ENCODE measurements around the gene SRD5A3.
"Not testable (repeated sequence)": the region's sequence is repeated elsewhere in the genome, so short reads cannot be mapped to it uniquely, and the experiment has no call there.

The SRD5A3 gene

DNA sequence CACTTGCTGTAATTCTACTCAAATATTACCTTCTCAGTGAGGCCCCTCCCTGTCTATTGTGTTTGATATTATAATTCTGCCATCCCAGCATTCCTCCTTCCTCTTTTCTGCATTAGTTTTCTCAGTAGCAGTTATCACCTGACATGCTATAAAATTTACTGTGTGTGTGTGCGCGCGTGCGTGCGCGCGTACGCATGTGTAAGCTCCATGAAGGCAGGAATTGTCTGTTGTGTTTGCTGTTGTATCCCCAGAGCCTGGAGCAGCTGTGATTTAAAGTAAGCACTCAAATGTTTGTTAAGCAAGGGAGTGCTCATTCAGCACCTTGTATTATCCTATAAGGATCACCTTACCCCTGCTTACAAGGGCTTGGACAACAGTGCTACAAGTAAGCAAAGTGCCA lies 8.6 kb downstream of the SRD5A3 start:
- H3K4me3 Mint-ChIP-seq, result no peak overlapping the region
- no peak overlapping the region for H3K27ac Mint-ChIP-seq
- peaks cover 10% of the 10 kb centered on the region for H3K36me3 Mint-ChIP-seq (ENCODE audit: low read depth)
- DNase-seq (ENCODE audit: low spot score), result no peak
- no peaks in the 10 kb centered on the region for H3K27me3 Mint-ChIP-seq (ENCODE audit: low read depth)
- H3K4me1 Mint-ChIP-seq (ENCODE audit: low read depth), result peaks cover 11% of the 10 kb centered on the region
- no peaks in the 10 kb centered on the region for H3K9me3 Mint-ChIP-seq

DNA sequence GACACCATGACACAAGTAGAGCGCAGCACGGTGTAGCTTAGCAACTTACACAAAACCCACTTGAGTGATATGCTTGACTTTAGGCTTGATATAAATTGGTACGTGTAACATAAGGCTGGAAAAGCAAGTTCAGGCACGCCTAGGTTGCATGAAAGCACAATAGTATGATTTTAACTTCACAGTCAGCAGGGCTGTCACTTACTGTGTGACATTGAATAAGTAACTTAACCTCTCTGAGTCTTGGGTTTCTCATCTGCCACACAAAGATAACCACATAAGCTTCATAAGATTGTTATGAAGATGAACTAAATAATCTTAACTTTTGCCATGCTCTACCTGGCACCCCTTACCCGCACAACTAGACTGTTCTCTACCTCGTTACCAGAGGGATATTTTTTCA lies 9.5 kb downstream of the SRD5A3 start:
- peaks cover 10% of the 10 kb centered on the region for H3K36me3 Mint-ChIP-seq (ENCODE audit: low read depth)
- no peak overlapping the region for H3K27ac Mint-ChIP-seq

DNA sequence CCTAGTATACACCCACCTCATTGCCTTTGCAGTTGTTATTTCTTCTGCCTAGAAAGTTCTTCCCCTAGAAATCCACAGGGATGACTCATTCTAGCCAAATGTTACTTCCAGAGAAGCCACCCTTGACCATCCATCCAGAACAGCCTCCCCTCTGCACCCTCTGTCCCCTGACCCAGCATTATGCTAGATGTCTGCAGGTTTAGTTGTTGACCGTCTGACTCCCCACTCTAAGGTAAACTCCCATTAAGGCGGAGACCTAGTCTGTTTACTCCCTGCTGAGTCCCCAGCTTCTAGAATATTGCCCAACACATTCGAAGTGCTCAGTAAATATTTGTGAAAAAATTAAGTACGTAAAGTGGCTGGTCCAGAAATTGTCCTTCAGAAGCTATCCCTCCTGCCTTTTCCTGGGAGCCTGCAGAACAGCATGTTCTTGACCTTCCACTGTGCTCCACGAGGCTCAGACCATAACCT lies 11.0 kb downstream of the SRD5A3 start:
- Mint-ChIP-seq H3K36me3 (ENCODE audit: low read depth) (peaks cover 6% of the 10 kb centered on the region), H3K9me3 (no peaks in the 10 kb centered on the region), H3K4me3 (no peak overlapping the region), H3K27ac (no peak overlapping the region), H3K4me1 (ENCODE audit: low read depth) (peaks cover 11% of the 10 kb centered on the region), H3K27me3 (ENCODE audit: low read depth) (no peaks in the 10 kb centered on the region)
- DNase-seq (ENCODE audit: low spot score), result no peak

More for the DNA sequence above, 9.5 kb downstream of the SRD5A3 start:
- no peak for DNase-seq (ENCODE audit: low spot score)
- H3K4me1 Mint-ChIP-seq (ENCODE audit: low read depth), result peaks cover 11% of the 10 kb centered on the region
- H3K9me3 Mint-ChIP-seq, result no peaks in the 10 kb centered on the region
- no peak overlapping the region for H3K4me3 Mint-ChIP-seq
- H3K27me3 Mint-ChIP-seq (ENCODE audit: low read depth), result no peaks in the 10 kb centered on the region

DNA sequence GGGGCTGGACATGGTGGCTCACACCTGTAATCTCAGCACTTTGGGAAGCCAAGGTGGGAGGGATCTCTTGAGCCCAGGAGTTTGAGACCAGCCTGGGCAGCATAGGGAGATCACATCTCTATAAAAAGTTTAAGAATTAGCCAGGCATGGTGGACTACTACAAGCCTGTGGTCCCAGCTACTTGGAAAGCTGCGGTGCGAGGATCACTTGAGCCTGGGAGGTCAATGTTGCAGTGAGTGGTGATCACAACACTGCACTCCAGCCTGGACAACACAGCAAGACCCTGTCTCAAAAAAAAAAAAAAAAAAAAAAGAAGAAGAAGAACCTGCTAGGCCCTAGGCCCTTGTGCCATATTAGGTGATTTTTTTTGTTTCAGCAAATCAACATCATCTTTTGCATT lies 12.2 kb downstream of the SRD5A3 start:
- Mint-ChIP-seq H3K27ac (no peak overlapping the region), H3K4me3 (no peak overlapping the region), H3K36me3 (ENCODE audit: low read depth) (peaks cover 5% of the 10 kb centered on the region)

DNA sequence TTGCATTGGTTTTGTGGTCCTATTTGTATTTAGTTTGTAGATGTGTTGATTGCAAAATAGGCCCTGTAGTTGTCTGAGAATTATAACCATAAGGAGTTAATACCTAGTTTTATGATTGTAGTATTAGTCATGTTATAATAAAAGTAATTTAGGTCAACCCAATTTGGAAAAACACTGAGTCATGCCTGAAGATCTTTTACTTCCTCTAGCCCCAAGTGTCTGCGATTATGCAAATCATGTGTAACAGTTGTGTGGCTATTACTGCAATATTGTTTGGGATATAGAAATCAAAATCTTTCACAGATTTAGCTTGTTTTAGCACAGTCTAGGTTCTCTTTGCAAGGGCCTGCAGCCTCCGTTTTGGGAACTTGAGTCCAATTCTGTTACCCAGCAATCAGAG lies 12.6 kb downstream of the SRD5A3 start:
- peaks cover 11% of the 10 kb centered on the region for H3K4me1 Mint-ChIP-seq (ENCODE audit: low read depth)
- H3K36me3 Mint-ChIP-seq (ENCODE audit: low read depth), result peaks cover 5% of the 10 kb centered on the region
- H3K27me3 Mint-ChIP-seq (ENCODE audit: low read depth), result no peaks in the 10 kb centered on the region
- no peak for DNase-seq (ENCODE audit: low spot score)
- H3K4me3 Mint-ChIP-seq, result no peak overlapping the region
- no peaks in the 10 kb centered on the region for H3K9me3 Mint-ChIP-seq
- no peak overlapping the region for H3K27ac Mint-ChIP-seq

More for the DNA sequence above, 12.2 kb downstream of the SRD5A3 start:
- Mint-ChIP-seq H3K27me3 (ENCODE audit: low read depth) (no peaks in the 10 kb centered on the region), H3K9me3 (no peaks in the 10 kb centered on the region), H3K4me1 (ENCODE audit: low read depth) (peaks cover 11% of the 10 kb centered on the region)
- DNase-seq (ENCODE audit: low spot score), result no peak

DNA sequence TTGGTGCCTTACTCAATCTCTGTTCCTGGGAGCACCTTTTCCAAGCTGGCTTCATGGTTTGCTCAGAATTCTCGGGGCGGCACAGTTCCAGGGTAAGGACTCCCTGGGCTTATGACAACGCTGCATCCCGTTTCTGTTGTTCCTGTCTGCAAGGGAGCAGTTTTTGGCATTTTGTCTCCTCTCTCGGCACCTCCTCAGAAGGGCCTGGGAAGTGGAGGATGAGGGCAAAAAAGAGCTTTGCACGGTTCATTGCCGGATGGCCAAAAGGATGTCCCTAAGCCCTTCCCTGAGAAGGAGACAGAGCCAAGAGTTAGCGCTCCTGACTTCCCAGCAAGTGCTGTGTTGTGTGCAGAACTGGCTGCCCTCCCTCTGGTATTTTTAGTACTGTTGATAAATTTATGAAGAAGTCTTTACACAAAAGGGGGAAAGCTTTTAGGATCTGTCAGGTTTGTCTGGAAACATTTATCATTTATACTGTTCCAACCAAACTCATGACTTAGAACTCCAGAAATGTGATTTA lies 13.4 kb downstream of the SRD5A3 start:
- Mint-ChIP-seq H3K36me3 (ENCODE audit: low read depth) (peaks cover 3% of the 10 kb centered on the region), H3K4me3 (no peak overlapping the region), H3K4me1 (ENCODE audit: low read depth) (peaks cover 11% of the 10 kb centered on the region), H3K27me3 (ENCODE audit: low read depth) (no peaks in the 10 kb centered on the region), H3K27ac (no peak overlapping the region), H3K9me3 (no peaks in the 10 kb centered on the region)
- no peak for DNase-seq (ENCODE audit: low spot score)

DNA sequence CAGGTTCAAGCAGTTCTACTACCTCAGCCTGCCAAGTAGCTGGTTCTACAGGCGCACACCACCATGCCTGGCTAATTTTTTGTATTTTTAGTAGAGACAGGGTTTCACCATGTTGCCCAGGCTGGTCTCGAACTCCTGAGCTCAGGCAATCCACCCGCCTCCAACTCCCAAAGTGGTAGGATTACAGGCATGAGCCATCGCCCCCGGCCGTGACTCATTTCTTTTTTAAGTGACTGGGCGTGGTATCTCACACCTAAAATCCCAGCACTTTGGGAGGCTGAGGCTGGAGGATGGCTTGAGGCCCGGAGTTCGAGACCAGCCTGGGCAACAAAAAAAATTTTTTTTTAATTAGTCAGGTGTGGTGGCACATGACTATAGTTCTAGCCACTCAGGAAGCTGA lies 16.9 kb downstream of the SRD5A3 start:
- H3K27ac Mint-ChIP-seq; H3K36me3 Mint-ChIP-seq (ENCODE audit: low read depth); H3K4me3 Mint-ChIP-seq; H3K27me3 Mint-ChIP-seq (ENCODE audit: low read depth); DNase-seq (ENCODE audit: low spot score); H3K9me3 Mint-ChIP-seq: not testable (repeated sequence)
- H3K4me1 Mint-ChIP-seq (ENCODE audit: low read depth), result peaks cover 11% of the 10 kb centered on the region

DNA sequence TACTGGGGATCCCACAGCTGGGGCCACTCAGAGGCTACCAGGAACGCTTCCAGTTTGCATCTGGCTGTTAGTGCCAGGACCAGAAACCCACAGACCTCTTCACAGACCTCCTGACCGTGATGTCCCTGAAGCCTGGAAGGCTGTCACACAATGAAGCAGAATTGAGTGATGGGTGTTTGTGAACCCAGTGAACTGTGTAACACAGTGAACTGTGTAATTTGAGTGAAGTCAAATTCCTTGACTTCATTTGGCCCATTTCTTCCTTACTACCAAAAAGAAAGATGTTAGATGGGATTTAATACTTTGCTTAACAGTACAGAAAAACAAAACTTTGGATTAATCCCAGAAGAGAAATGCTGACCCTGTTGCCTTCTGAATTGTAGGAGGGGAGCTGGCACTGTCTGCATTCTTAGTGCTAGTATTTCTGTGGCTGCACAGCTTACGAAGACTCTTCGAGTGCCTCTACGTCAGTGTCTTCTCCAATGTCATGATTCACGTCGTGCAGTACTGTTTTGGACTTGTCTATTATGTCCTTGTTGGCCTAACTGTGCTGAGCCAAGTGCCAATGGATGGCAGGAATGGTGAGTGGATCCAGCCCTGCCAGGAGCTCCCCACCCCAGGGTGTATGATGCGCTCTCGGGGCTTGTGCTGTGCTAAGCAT lies 17.8 kb downstream of the SRD5A3 start:
- DNase-seq (ENCODE audit: low spot score), result no peak
- Mint-ChIP-seq H3K9me3 (no peaks in the 10 kb centered on the region), H3K4me3 (no peak overlapping the region), H3K27me3 (ENCODE audit: low read depth) (no peaks in the 10 kb centered on the region), H3K36me3 (ENCODE audit: low read depth) (no peaks in the 10 kb centered on the region), H3K4me1 (ENCODE audit: low read depth) (peaks cover 8% of the 10 kb centered on the region), H3K27ac (no peak overlapping the region)

DNA sequence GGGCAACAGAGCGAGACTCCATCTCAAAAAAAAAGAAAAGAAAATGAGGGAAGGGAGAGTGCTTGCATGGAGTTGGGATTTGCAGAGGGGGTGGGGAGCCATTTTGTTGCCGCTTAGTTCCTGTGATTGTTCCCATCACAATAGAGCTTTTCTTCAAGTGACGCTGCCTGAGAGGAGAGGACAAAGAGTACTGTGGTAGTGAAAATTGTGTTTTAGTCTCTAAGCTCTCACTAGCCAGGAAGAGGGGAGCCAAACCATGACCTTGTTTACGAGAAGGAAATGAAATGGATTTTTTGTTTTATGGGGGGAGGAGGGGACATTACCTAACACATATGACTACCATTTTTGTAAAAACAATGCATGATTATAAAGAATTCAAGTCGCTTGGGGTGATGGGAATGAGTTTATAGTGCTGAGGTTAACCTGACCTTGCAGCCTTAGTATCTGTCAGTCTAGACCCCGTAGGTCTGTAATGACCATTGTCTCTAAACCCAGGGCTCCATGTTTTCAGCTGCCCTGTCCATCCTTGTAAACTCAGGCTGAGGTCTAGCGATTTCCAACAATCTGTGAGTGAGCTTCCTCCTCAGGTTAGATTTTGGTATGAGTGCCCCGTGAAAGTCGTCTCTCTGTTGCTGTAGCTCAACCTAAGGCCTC lies 18.8 kb downstream of the SRD5A3 start:
- no peaks in the 10 kb centered on the region for H3K4me1 Mint-ChIP-seq (ENCODE audit: low read depth)
- H3K27me3 Mint-ChIP-seq (ENCODE audit: low read depth), result no peaks in the 10 kb centered on the region
- DNase-seq (ENCODE audit: low spot score), result no peak
- H3K27ac Mint-ChIP-seq, result no peak overlapping the region
- no peak overlapping the region for H3K4me3 Mint-ChIP-seq
- H3K36me3 Mint-ChIP-seq (ENCODE audit: low read depth), result peaks cover 1% of the 10 kb centered on the region
- H3K9me3 Mint-ChIP-seq, result no peaks in the 10 kb centered on the region

DNA sequence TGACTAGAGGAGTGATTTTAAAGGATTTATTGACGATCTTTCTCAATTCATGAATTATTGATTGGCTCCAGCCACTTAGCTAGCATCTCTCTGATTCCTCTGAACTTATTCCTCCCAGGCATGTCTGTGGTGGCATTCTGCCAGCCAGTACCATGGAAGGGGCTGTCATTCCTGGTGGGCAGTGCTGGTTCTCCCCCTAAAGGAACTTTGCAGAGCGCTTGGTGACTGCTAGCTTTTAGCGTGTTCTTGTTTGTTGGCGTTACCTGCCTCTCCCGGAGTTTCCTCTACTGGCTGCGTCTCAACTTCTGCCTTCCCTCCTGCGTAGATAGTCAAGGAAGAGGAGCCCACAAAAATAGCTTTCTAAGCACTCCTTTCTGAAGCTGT lies 19.3 kb downstream of the SRD5A3 start:
- Mint-ChIP-seq H3K4me1 (ENCODE audit: low read depth) (no peaks in the 10 kb centered on the region), H3K4me3 (no peak overlapping the region), H3K27me3 (ENCODE audit: low read depth) (no peaks in the 10 kb centered on the region), H3K27ac (no peak overlapping the region), H3K9me3 (no peaks in the 10 kb centered on the region), H3K36me3 (ENCODE audit: low read depth) (peaks cover 6% of the 10 kb centered on the region)
- DNase-seq (ENCODE audit: low spot score), result no peak

DNA sequence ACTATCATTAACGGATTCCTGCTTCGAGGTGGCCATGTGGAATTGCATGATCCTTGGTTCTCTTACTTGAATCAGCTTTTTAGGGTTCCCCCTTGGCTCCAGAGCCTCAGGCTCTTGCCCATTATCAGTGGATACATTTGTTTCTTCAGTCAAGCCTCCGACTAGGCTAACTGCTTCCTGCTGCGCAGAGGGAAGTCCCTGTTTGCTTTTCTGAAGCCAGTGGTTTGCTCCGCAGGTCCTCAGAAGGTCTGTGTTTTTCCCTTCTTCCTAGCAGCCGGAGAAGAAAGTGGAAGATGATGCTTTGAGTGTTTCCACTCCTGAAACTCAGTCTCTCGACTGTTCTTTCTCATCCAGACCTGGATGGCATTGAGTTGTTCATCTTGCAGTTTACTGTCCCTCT lies 20.6 kb downstream of the SRD5A3 start:
- Mint-ChIP-seq H3K36me3 (ENCODE audit: low read depth) (peaks cover 6% of the 10 kb centered on the region), H3K27me3 (ENCODE audit: low read depth) (no peaks in the 10 kb centered on the region), H3K9me3 (no peaks in the 10 kb centered on the region), H3K27ac (no peak overlapping the region), H3K4me1 (ENCODE audit: low read depth) (no peaks in the 10 kb centered on the region), H3K4me3 (no peak overlapping the region)
- DNase-seq (ENCODE audit: low spot score), result no peak

DNA sequence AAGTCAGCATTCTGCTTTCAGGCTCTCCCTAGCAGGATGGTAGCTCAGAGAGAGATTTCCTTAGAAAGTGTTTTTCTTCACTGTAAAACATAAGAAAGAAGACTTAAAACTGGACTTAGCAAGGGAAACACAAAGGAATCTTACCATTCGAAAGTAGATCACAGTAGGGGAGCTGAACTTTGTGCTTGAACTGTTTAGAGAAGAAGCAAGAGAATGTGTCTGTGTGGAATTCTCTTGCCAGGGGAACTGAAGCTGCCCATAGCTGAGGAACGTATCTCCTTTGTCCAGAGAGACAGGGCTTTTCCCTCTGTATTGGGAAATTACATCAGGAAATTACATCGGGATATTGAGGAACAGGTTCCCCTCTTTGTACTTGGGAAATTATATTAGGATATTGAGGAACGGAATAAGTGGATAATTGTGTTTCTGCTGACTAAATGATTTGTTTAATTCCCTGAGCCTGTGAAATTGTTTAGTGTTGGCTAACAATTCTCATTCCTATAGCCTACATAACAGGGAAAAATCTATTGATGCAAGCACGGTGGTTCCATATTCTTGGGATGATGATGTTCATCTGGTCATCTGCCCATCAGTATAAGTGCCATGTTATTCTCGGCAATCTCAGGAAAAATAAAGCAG lies 21.2 kb downstream of the SRD5A3 start:
- H3K27me3 Mint-ChIP-seq (ENCODE audit: low read depth), result no peaks in the 10 kb centered on the region
- peaks cover 6% of the 10 kb centered on the region for H3K36me3 Mint-ChIP-seq (ENCODE audit: low read depth)
- H3K27ac Mint-ChIP-seq, result no peak overlapping the region
- no peaks in the 10 kb centered on the region for H3K9me3 Mint-ChIP-seq
- no peak for DNase-seq (ENCODE audit: low spot score)
- H3K4me3 Mint-ChIP-seq, result no peak overlapping the region
- H3K4me1 Mint-ChIP-seq (ENCODE audit: low read depth), result no peaks in the 10 kb centered on the region

DNA sequence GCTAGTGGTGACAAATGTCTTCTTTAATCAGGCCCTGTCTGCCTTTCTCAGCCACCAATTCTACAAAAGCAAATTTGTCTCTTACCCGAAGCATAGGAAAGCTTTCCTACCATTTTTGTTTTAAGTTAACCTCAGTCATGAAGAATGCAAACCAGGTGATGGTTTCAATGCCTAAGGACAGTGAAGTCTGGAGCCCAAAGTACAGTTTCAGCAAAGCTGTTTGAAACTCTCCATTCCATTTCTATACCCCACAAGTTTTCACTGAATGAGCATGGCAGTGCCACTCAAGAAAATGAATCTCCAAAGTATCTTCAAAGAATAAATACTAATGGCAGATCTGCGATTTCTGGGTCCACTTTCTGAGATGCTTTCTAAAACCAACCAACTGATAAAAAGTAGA lies 23.9 kb downstream of the SRD5A3 start:
- Mint-ChIP-seq H3K4me1 (ENCODE audit: low read depth) (no peaks in the 10 kb centered on the region), H3K27ac (no peak overlapping the region), H3K27me3 (ENCODE audit: low read depth) (no peaks in the 10 kb centered on the region), H3K4me3 (no peak overlapping the region), H3K9me3 (no peaks in the 10 kb centered on the region), H3K36me3 (ENCODE audit: low read depth) (peaks cover 6% of the 10 kb centered on the region)
- no peak for DNase-seq (ENCODE audit: low spot score)

DNA sequence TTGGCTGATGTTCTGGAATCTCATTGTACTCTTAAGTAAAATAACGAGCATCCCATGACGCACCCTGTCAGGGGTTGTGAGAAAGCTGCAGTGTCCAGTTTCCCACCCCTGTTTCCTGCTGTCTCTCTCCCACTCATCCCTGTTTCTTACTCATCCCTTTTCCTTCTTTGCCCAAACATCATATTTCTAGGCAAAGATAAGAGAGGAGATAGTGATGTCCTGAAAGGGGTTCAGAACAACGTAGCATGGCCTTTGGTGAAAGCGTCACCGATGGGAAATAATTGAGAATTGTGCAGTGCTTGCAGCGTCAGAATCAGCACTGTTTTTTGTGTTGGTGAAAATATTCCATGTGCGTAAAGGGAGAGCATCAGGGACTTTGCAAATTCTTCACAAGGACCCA lies 26.2 kb downstream of the SRD5A3 start:
- H3K27me3 Mint-ChIP-seq (ENCODE audit: low read depth), result no peaks in the 10 kb centered on the region
- no peaks in the 10 kb centered on the region for H3K4me1 Mint-ChIP-seq (ENCODE audit: low read depth)
- peaks cover 6% of the 10 kb centered on the region for H3K36me3 Mint-ChIP-seq (ENCODE audit: low read depth)
- no peak overlapping the region for H3K27ac Mint-ChIP-seq
- no peak overlapping the region for H3K4me3 Mint-ChIP-seq
- no peak for DNase-seq (ENCODE audit: low spot score)
- no peaks in the 10 kb centered on the region for H3K9me3 Mint-ChIP-seq

Data from T-helper 2 cell treated with Interferon-gamma antibody and Interleukin-4, amounts not matched to agents 5 μg/mL and 100 μg/mL, for 36 hours (primary cell).